HG03280 (cell line): Measurements from ENCODE around the gene ITGA8.
"Not testable (repeated sequence)": the region's sequence is repeated elsewhere in the genome, so short reads cannot be mapped to it uniquely, and the experiment has no call there.

Experiments
- ATAC-seq: cut with Tn5 transposase; IDR thresholded peaks from one replicate; pipeline ENCODE4 v1.9.1; 2021; ENCODE audit warnings: mild to moderate bottlenecking, moderate library complexity; ENCODE audit not compliant: unreplicated experiment

Gene ITGA8

DNA sequence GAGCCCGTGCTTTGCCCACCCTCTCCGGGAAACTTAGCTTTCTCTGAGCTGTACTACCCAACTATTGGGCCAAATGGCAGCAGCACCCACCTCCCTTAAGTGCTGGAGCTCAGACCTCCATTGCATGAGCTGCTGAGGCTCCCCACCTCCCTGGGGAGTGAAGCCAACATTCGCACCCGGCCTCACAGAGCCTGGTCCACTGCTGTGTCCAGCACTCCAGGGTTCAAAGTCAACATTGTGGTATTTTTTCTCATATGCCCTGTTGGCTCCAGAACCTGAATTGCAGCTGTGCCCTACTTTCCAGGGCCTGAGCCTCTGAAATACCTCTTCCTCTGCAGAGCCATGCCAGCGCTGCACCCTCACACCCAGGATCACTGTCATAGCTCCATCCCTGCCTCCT is 29.7 kb downstream of the ITGA8 start:
- no peak for ATAC-seq

DNA sequence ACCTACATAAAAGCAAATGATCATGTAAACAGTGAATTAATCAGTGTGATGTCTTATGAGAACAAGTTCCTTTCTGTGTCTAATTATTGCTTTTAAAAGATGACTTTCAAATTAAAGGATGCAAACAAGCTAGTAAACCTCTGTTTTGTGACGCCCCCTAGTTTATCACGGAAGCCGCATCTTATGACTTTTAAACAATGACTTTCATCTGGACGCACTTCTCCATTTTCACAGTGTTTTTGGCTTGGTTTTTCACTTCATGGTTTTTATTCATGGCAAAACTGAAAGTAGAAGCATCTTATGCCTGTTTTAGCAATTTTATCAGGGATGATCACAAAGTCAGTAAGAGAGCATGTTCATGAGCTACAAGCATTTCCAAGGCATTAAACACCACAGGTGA is 35.0 kb downstream of the ITGA8 start:
- ATAC-seq = no peak

DNA sequence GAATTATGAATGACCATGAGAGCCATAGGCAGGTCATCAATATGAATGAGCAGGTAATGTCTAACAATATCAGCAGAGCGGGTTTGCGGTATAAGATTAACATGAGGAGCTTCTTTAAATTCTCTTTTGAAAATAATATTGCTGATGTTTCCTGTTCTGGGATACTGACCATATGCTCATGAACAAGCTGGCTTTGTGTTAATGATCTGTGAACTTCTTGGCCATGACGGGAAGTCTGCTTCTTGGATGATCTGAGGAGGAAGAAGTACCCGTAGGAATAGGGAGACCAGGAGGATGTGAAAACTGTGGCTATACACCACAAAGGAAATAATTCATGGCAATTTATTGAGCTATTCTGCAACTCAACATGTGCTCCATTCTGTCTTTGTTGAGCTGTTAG is 38.6 kb downstream of the ITGA8 start:
- no peak for ATAC-seq

DNA sequence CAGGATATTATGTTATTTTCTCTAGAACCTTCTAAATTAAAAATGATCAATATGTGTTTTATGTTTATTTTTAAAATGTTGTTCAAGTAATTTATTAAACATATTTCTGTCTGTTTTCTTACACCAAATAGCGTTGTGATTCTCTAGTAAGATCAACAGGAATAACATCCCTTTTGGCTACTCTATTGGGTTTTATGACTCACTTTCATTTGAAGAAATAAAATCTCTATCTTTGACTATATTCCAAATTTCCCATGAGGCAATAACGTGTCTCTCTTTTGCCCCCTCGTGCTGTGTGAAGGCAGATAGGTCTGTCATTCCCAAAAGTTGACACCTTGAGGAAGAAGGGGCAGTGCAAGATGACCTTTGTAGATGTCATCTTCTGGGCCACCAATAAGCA is 40.9 kb downstream of the ITGA8 start:
- ATAC-seq = no peak

DNA sequence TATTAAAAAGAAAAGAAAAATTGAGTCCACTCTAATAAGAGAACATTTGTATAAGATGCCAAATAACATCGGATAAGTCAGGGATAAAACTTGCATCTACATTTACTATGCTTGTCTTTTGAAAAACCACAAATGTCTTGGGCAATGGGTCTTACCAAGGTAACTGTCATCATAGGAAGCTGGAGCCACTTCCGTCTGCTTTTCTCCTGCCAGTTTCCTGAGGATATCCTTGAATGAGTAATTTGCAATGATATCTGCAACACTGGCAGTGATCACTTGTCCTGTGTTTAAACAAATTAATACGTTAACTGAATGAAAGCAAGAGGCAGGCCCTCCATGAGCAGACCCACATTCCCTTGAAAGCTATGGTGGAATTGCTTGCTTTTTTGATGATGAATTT is 47.3 kb downstream of the ITGA8 start:
- no peak for ATAC-seq

DNA sequence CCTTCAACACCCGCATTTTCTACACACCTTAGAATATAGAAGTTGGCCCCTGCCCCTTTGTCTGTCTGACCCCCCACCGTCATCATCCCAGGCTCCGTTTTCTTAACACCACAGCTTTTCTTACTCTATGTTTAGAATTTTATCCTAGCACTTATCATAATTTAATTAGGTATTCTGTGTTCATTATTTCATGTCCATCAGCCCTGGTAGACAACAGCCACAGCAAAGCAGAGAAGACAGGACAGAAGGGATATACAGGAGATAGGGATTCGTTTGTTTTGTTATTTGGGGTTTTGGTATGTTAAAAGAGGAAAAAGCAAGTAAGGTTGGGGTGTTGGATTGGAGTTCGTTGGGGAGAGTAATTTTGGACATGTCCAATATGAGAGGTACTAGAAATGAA is 48.8 kb downstream of the ITGA8 start:
- ATAC-seq = no peak

DNA sequence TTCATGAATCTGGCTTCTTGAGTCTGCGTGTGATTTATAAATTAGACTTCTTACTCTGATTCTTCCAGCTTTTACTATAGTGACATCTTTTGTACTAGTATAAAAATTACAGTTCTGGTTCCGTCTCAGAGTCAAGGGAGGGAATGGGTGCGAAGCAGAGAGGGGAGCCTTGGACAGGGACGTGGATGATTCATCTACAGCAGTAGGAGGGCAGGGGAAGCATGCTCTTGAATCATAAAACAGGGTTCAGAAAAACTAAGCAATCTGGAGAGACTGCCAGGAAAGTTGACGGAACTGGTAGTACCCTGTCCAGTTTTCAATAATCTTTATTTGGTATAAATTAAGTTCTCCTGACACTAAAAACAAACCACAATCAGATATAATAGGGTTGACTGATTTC is 58.1 kb downstream of the ITGA8 start:
- no peak for ATAC-seq

DNA sequence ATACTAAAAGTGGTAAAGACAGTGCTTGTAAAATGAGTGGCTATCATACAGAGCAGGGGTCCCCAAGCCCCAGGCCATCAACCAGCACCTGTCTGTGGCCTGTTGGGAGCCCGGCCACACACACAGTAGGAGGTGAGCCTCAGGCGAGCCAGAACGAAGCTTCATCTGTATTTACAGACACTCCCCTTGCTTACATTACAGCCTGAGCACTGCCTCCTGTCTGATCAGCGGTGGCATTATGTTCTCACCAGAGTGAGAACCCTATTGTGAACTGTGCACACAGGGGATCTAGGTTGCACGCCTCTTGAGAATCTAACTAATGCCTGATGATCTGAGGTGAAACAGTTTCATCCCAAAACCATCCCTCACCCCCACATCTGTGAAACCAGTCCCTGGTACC is 58.7 kb downstream of the ITGA8 start:
- ATAC-seq = no peak

DNA sequence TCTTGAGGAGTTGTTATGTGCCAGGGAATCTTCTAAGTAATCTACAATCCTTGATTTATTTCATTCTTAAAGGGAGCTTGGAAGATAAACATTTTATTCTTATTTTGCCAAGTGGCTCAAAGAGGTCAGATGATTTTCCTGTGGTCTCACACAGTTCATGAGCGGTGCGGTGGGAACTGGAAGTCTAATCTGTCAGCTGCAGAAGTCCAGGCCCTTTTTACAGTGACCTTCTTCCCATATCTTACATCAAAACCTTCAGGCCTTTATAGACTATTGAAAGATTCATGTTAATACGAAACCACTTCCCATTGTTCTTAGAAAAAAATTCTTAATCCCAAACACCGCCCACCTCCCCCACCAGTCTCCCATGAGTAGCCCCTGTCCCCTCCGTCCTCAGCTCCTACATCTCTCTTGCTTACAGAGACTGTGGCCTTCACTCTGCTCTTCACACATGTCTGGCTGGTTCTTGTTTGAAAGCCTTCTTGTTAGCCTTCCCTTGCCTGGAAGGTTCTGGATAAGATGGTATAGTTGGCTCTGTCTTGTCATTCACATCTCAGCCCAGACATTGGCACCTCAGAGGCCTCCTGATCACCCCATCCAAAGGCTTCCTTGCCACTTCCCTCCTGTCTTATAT is 61.5 kb downstream of the ITGA8 start:
- ATAC-seq = no peak

DNA sequence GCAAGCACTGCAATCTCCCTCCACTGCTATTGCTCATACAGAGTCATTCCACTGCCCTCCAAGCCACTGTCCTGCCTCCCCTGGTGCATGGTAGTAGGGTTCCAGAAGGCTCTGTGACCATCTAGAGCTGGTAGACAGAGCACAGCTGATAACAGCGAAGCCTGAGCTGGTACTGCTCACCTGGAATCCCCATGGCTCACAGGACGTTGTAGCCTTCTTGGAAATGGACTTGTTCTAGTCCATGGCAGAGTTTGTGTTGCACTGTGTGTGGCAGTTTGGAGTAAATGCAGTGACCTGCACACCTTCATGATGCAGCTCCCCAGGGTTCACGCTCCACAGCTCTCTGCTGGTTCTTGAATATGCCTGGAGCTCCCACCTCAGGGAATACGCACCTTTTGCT is 67.0 kb downstream of the ITGA8 start:
- no peak for ATAC-seq

DNA sequence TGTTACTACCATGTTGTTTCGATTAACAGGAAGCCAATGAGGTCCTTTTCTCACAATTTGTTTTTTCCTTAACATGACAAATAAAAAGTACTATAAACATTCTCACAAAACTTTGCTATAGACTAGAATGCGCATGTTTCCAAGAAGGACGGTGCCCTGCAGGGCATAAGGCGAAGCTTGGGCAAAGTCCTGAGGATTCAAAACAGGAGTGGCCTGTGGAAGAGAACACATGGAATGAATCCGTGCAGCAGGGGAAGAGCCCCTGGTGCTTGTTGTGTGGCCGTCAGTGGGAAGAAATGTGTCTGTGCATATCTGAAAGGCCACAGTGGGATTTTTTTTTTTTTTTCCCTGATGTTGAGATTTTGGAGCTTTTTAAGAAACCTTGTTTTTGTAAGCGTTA is 67.6 kb downstream of the ITGA8 start:
- no peak for ATAC-seq

DNA sequence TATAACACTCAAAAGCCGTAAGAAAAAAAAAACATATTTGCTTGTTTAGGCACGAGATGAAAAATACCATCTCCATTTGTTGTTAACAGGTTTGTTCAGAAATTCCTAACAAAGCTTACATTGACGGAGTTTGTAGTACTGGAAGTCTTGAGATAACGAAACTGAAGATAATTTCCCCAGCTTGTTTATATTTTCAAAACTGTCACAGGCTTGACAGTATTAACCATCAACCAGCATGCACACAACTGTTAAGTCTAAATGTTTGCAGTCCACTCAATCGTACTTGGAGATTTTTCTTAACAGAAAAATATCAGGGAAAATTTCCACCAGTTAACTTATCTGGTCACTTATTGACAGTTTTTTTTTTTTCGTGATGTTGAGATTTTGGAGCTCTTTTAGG is 68.5 kb downstream of the ITGA8 start:
- ATAC-seq = no peak

DNA sequence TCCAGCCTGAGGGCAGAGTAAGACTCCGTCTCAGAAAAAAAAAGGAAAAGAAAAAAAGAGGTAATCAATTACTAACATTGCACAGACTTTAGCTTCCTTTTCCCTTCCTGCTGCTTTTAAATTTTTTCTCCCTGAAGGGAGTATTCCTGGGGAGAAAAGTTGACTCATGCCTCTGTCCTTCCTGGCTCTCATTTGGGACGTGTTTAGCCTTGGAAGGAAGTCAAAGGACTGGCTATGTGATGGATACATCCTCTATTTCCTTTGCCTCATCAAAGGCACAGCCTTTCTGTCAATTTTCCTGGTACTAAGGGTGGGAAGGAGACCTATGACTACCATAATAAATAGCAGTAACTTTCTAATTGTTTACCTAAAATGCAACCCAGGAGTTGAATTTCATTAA is 77.6 kb downstream of the ITGA8 start:
- ATAC-seq = no peak

DNA sequence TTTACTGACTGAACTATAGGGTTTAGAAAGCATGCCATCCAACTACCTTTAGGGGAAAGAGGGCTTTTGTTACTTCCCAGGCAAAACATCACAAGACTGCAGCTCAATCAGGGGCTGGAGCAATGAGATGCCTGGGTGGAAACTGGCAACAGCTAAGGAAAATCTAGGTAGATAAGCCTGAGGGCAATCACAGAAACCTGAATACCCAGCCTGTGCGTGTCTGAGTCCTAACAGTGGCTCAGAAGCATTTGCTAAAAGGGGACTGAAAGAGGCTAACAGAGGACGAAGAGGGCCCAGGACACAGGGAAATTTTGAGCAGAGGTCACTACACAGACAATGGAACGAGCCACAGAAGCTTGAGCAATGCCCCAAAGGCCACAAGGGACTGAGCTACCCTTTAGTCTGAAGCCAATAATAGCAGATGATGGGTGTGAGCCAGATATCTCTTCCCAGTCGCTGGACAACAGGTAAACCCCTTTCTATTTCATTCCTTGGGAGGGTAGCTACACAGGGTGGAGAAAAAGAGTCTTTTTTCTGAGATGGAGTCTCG is 79.1 kb downstream of the ITGA8 start:
- no peak for ATAC-seq

DNA sequence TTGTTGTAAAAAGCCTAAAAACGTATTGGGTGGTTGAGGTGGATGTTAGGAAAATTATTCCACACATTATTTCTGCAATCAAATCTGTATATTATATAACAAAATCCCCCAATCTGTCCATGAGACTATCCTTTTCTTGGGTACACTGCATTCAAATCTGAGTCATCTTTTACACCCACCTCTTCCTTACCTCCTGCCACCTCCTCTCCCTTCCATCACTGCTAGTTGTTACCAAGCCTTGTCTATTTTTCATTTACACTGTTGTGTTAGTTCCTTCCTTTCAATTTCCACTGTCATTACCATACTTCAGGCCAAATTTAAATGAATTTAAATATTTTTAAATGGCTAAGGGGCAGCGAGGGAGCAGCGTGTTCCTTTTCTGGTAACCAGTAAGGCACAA is 83.3 kb downstream of the ITGA8 start:
- ATAC-seq = no peak

DNA sequence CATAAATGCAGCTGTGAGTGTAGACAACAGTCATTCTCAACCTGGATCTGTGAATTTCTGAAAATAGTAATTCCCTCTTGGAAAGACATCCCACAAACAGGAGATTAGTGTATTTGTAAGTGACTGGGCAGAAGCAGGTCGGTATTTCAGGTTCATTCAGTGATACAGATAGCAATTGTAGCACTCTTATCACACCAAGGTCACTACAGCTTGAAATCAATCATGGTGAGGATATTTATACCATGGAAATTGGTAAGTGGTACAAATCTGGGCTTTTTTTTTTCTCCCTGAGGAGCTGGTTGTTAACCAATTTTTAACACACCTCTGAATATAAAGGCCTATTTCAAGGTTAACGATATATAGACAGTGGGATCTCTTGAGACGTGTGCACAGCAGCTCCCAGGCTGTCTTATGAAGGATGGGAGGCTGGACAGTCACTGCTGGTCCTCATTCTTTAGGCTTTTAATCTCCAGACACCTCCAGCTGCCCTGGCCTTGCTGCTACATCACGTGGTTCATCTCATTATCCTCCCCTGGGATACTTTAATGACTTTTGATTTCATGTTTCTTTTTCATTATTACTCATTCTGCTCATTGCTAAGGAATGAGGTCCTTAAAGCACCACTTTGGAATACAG is 87.1 kb downstream of the ITGA8 start:
- ATAC-seq = no peak

DNA sequence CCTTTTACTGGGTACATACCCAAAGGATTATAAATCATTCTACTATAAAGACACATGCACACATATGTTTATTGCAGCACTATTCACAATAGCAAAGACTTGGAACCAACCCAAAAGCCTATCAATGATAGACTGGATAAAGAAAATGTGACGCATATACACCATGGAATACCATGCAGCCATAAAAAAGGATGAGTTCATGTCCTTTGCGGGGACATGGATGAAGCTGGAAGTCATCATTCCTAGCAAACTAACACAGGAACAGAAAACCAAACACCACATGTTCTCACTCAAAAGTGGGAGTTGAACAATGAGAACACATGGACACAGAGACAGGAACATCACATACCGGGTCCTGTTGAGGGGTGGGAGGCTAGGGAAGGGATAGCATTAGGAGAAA is 88.5 kb downstream of the ITGA8 start:
- ATAC-seq = not testable (repeated sequence)

DNA sequence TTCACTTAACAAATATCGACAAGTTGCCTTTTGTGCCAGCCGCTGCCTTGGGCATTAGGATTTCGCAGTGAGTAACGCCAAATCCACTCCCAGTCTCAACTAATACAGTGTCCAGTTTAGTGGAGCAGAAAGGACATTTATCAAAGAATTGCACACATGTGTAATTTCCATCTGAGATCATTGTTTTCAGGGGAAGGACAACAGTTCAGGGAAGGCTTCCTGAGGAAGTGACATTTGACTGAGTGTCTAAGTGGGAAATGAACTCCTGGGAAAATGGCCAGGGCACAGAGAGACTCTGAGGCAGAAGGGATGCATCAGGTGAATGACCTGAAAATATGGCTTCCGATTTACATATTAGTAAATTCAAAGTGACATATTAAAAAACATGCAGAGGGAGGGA is 89.4 kb downstream of the ITGA8 start:
- no peak for ATAC-seq

DNA sequence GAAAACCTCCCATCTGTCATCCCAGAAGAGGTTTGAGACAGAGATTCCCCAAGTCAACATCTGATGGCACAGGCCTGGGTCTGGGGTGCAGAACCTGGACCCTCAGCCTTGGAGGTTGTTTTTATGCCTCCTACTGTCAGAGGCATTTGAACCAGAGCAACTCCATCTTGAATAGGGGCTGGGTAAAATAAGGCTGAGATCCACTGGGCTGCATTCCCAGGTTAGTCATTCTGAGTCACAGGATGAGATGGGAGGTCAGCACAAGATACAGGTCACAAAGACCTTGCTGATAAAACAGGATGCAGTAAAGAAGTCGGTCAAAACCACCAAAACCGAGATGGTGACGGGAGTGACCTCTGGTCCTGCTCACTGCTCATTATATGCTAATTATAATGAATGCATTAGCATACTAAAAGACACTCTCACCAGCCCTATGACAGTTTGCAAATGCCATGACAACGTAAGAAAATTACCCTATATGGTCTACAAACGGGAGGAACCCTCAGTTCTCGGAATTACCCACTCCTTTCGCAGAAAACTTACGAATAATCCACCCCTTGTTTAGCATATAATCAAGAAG is 92.0 kb downstream of the ITGA8 start:
- ATAC-seq = no peak

DNA sequence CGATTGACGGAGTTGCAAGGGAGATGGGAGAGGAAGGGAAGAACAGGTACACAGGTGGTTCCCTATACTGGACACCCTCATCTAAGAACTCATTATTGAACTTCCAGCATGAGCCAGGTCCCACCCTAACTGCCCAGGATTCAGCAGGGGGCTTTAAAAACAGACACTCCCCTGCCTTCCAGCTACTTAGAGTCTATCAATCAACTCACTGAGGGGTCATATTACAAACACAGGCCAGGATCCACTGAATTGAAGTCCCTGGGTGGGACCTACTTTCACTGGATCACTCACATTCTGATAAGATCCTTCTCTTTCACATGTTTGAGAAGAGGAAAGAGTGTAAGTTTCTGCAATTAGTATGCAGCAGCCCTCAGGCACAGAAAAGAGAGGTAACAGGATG is 92.8 kb downstream of the ITGA8 start:
- no peak for ATAC-seq

DNA sequence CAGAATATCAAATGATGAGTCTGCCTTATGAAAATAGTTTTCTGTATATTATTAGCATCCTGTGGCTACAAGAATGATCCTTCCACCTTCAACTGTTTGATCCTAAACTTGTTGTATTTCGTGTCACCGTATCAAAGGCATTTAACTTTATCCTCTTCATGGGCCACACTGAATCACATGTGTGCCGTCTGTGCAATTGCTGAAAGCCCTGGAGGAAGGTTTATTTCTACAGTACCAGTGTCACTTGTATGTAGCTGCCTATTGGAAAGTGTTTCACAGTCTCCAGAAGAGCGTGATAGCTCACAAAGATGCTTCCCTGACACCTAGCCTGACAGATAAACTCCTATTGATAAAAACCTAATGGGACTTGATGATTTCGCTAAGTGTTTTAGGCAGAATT is 94.5 kb downstream of the ITGA8 start:
- no peak for ATAC-seq

DNA sequence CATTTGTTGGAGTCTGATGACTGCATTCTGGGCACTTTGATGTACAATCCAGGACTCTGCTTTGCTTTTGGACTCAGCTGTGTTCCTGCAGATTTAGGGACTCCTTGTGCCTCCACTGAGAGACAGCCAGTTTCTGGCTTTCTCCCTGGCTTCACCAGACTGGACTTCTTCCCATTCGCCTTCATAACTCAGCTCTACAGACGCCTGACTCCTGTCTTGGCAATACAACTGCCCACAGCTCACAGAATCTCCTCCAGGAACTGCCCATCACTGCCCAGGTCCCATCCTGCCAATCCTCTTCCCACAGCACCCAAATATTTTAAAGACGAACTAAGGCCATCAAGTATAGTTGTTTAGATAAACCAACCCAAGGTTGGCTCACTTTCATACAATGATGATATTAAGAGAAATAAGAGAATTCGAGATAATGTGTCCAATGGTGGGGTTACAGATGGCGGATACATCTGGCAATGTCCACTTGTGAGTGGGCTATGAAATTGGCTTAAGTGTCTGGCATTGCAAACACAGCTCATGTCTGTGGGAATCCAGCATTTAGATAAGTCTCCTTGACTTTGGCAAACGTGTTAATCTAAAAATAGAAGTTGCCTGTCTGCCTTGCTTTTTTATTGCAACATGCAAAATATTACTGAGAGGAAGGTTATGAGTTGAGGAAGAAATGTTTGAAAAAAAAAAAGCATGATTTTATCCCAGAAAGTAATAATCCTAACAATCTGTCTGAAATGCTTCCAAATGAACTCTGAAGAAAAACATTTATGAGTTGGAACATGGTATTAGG is 95.1 kb downstream of the ITGA8 start:
- no peak for ATAC-seq
